Measurements from ENCODE around the gene ZNF609. TPM values are rescaled to one million over a fixed set of nuclear protein-coding genes. Genes with fewer than 3 reads are reported as not detected.

ZNF609 gene
- total RNA-seq, 3 donors from 2014 or later (not counting 1 experiment from before 2014, with no cell fraction given), result 40.3 to 59.7 (median 55.3) TPM

- ATAC-seq, result no peak
- no peaks in the 10 kb centered on the region for H3K27me3 ChIP-seq (ENCODE audit: control insufficient read depth, insufficient read depth, low read length)
- Mint-ChIP-seq H3K9me3 (no peaks in the 10 kb centered on the region), H3K27me3 (ENCODE audit: low read depth in 2 of 2) (no peaks in the 10 kb centered on the region), H3K4me3 (no peak overlapping the region), H3K4me1 (peaks cover 42 to 56% of the 10 kb centered on the region in 2 donors), H3K36me3 (no peaks in the 10 kb centered on the region), H3K27ac (peak overlapping the region in 1 of 2 donors; percentile 8)
- intact Hi-C loops (cut with micrococcal nuclease), result no loop called here
- no peaks in the 10 kb centered on the region for H3K36me3 ChIP-seq (ENCODE audit: control insufficient read depth, insufficient read depth, low read length)
- peaks cover 5% of the 10 kb centered on the region for H3K4me1 ChIP-seq (ENCODE audit: control insufficient read depth, insufficient read depth, low read length)
- H3K27ac ChIP-seq (ENCODE audit: low read length), result no peak overlapping the region
- TF ChIP-seq CTCF (IDR thresholded peaks at IDR 0.05), result no peak
- no peaks in the 10 kb centered on the region for H3K9me3 ChIP-seq (ENCODE audit: control insufficient read depth, insufficient read depth, low read length)
- DNase-seq, result no peak
- WGBS (ENCODE audit: insufficient coverage), result 96% methylated on average over 10 of the region's 11 CpGs
- H3K4me3 ChIP-seq (ENCODE audit: low read length), result no peak overlapping the region
Measured at GRCh38 chr15:64566629-64567427, 106.5 kb downstream of the ZNF609 start.

GRCh38 chr15:64568765-64569164 is 108.4 kb downstream of the ZNF609 start:
- intact Hi-C loops (cut with micrococcal nuclease), result no loop called here
- no peaks in the 10 kb centered on the region for H3K27me3 Mint-ChIP-seq (ENCODE audit: low read depth in 2 of 2)
- no peaks in the 10 kb centered on the region for H3K9me3 ChIP-seq (ENCODE audit: control insufficient read depth, insufficient read depth, low read length)
- no peaks in the 10 kb centered on the region for H3K36me3 ChIP-seq (ENCODE audit: control insufficient read depth, insufficient read depth, low read length)
- peaks cover 46 to 52% of the 10 kb centered on the region in 2 donors for H3K4me1 Mint-ChIP-seq
- H3K9me3 Mint-ChIP-seq, result no peaks in the 10 kb centered on the region
- ATAC-seq (no peak), DNase-seq (no peak)
- H3K27me3 ChIP-seq (ENCODE audit: control insufficient read depth, insufficient read depth, low read length), result no peaks in the 10 kb centered on the region
- TF ChIP-seq CTCF (IDR thresholded peaks at IDR 0.05), result no peak
- H3K4me1 ChIP-seq (ENCODE audit: control insufficient read depth, insufficient read depth, low read length), result peaks cover 11% of the 10 kb centered on the region
- no peak overlapping the region for H3K27ac ChIP-seq (ENCODE audit: low read length)
- no peaks in the 10 kb centered on the region for H3K36me3 Mint-ChIP-seq
- peak overlapping the region; percentile 37 to 43 for H3K27ac Mint-ChIP-seq
- H3K4me3 Mint-ChIP-seq, result no peak overlapping the region
- no peak overlapping the region for H3K4me3 ChIP-seq (ENCODE audit: low read length)

- Histone ChIP-seq H3K27ac (ENCODE audit: low read length) (peak overlapping the region; percentile 1), H3K36me3 (ENCODE audit: control insufficient read depth, insufficient read depth, low read length) (no peaks in the 10 kb centered on the region), H3K4me1 (ENCODE audit: control insufficient read depth, insufficient read depth, low read length) (peaks cover 11% of the 10 kb centered on the region), H3K9me3 (ENCODE audit: control insufficient read depth, insufficient read depth, low read length) (no peaks in the 10 kb centered on the region), H3K4me3 (ENCODE audit: low read length) (no peak overlapping the region), H3K27me3 (ENCODE audit: control insufficient read depth, insufficient read depth, low read length) (no peaks in the 10 kb centered on the region)
- intact Hi-C loops (cut with micrococcal nuclease), result no loop called here
- WGBS (ENCODE audit: insufficient coverage), result 25% methylated on average over 4 of the region's 4 CpGs
- H3K4me1 Mint-ChIP-seq, result peaks cover 44 to 54% of the 10 kb centered on the region in 2 donors
- no peaks in the 10 kb centered on the region for H3K9me3 Mint-ChIP-seq
- peak overlapping the region in 1 of 2 donors; percentile 52 for H3K27ac Mint-ChIP-seq
- H3K4me3 Mint-ChIP-seq, result no peak overlapping the region
- TF ChIP-seq CTCF (IDR thresholded peaks at IDR 0.05), result no peak
- no peaks in the 10 kb centered on the region for H3K36me3 Mint-ChIP-seq
- H3K27me3 Mint-ChIP-seq (ENCODE audit: low read depth in 2 of 2), result no peaks in the 10 kb centered on the region
- DNase-seq (no peak), ATAC-seq (no peak)
Measured at GRCh38 chr15:64571857-64572291, 111.5 kb downstream of the ZNF609 start.
